ENCODE results near the gene TSPAN4.

GRCh38 chr11:813072-813455, 29.6 kb upstream of the TSPAN4 start:
- TF ChIP-seq CTCF (IDR thresholded peaks at IDR 0.05), result no peak
- no peak for TF ChIP-seq POLR2A (IDR thresholded peaks at IDR 0.05)

All from tibial nerve (tissue), 3 donors.